Myocyte (in vitro differentiated cells): ENCODE measurements around the gene PPP1R9A. TPM values are rescaled to one million over a fixed set of nuclear protein-coding genes. Genes with fewer than 3 reads are reported as not detected.
A peak's percentile ranks its signal among the peaks of the same experiment; 100 is the strongest.

ENCODE experiments used
- DNase-seq: peaks from one replicate; pipeline ENCODE4 v3.0.0-alpha.2; 2012; ENCODE audit warnings: low read depth
- total RNA-seq: library from RNA; depleted of rRNA; stranded (reverse); fragments of >200 nt; gene quantifications from 2 replicates; pipeline ENCODE4 v1.2.3, GENCODE V29; 2014

Gene PPP1R9A
- total RNA-seq, 1 donor from 2014 or later = 10.1 TPM

DNA sequence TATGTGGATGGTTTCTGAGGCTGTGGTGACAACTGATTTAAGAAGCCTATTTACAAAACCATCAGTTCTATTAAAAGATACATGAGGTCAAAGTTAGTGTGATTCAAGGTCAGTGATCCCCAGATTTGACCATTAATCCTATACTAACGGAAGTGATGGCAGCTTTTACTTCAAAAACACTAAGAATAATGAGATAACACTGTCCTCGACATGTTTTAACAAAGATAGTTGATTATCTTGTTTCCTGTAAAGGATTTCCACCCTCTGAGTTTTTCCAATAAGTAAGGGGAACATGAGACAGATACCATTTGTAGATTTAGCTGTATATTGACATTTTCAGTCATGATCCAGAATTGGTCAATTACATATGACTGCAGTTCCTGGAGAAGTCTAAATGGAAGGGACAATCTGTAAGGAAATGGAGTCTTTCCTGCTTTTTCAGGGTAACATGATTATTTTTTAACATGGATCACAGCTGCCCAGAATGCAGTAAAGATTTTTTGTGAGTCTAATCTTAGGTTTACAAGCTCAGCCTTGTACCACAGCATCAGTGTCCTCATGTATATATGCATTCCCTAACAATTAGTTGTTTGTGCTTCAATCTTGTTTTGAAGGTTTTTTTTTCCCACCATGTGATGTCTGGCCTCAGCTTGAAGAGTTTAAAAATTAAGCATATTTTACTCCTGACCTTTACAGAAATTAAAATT, 188.0 kb downstream of the PPP1R9A start:
- peak; percentile 6 for DNase-seq

GRCh38 chr7:95095966-95096540, 188.7 kb downstream of the PPP1R9A start:
- no peak for DNase-seq

DNA sequence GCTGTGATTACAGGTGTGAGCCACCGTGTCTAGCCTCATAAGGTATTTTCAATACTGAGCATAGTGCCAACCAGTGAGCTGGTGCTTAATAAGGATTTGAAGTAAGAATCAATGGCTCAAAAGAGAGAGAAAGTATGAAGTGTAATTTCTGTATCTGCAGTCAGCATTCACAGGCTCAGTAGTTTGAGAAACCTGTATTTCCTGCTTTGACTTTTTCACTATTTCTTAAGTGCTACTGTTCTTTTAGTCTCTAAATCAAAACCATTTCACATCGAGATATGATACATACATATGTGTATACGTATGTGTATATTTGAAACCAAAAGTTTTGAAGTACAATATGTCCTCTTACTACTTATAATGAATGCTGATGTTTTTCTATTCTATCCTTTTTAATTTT, 189.9 kb downstream of the PPP1R9A start:
- DNase-seq = no peak

- no peak for DNase-seq
Measured at GRCh38 chr7:95097851-95098250, 190.5 kb downstream of the PPP1R9A start.

- peak; percentile 22 for DNase-seq
Measured at GRCh38 chr7:95099106-95099505, 191.7 kb downstream of the PPP1R9A start.

DNA sequence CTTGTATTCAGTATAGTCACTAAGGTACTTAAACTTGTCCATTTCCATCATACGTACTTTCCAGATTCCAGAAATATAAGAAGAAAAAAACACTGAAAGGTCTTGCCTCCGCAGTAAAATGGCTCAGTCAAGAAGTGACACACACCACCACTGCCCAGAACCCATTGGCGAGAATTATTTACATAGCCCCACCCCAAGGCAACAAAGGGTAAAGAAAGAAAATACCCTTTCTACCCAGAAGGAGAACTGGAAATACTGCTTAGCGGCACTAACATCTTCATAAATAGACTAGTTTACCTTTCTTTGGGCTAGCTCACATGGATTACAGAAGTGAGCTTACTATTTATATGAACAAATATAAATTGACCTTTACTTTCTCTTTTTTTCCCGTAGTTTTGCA, 194.0 kb downstream of the PPP1R9A start:
- no peak for DNase-seq

DNA sequence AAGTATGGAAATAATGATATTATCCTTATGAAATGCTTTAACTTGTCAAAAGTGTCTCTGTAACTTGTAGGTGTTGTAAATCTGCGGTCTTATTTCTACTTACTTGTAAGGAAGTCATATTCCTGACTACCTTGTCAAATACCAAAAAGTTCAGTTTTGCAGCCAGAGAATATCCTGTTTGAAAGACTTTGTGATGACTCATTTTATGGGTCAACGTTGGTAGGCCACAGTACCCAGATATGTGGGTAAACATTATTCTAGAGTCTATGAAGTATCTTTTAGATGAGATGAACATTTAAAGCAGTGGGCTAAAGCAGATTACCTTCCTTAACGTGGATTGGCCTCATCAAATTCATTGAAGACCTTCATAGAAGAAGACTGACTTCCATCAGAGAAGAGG, 195.3 kb downstream of the PPP1R9A start:
- DNase-seq = peak; percentile 30

DNA sequence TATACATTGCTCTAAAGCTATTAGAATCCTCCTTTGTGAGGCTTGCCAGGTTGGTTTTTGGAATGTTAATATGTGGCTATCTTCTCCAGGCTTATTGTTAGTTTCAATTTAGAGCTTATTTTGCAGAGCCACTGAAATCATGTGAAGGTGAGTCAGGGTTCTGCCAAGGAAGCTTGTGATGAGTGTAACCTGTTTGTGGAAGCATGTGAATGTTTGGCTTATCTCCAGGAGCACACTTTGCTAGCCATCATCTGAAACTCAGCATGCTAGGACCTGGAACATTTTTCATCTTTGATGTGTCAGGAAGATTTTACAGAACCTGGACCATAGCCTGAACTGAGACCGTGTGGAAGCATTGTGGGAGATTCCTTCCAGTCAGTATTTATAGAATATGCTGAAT, 197.3 kb downstream of the PPP1R9A start:
- no peak for DNase-seq

DNA sequence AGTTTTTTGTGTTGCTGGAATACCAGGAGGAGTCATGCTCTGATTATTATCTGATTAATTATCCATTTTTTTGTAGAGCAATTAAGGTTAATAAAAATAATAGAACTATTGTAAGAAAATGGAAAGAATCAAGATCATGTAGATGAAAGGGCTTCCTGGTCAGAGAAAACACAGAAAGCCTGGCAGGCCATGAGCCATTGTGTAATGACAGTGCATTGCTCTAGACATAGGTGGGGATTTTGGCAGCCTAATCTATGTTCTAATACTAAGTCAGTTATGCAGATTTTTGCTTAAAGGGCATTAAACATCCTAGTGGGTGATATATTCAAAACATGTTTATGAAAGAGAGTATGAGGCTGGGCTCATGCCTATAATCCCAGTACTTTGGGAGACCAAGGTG, 198.2 kb downstream of the PPP1R9A start:
- DNase-seq = no peak

- no peak for DNase-seq
Measured at GRCh38 chr7:95106401-95106800, 199.0 kb downstream of the PPP1R9A start.

DNA sequence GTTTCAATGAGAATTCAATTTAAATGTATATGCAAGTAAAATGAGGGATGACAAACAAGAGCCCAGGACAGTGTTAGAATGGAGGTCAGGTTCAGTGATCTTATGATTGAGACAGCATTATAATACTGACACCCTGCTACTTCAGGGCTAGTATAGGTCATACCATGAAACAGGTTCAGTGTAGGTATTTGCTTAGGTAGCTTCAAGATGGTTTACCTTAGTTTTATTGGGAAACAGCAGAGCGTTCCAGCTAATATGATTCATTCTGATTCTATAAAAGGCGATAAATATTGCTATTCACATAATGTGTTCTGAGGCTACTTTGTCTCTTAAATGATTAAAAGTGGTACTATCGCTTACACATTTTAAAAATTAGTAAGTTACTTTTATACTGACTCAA, 203.3 kb downstream of the PPP1R9A start:
- DNase-seq = no peak

- DNase-seq = no peak
Measured at GRCh38 chr7:95113590-95113989, 206.2 kb downstream of the PPP1R9A start.

- no peak for DNase-seq
Measured at GRCh38 chr7:95126053-95126709, 218.8 kb downstream of the PPP1R9A start.

DNA sequence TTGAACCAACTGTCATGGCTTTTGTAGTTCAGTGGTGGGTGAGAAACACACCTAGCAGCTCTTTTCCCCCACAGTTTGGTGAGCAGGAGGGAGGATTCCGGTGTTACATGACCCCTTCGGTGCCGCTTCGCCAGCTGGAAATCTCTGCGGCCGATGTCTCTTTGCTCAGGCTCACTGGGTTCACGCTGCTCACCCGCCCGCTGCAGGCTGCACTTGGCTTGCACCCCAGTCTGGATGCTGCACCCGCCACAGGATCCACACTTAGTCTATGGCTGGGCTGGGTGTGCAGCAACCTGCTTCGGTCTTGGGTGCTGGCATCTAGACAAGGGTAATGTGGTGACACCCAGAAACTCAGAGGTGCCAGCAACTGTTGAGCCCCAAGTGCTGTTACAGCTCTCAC, 225.1 kb downstream of the PPP1R9A start:
- no peak for DNase-seq

DNA sequence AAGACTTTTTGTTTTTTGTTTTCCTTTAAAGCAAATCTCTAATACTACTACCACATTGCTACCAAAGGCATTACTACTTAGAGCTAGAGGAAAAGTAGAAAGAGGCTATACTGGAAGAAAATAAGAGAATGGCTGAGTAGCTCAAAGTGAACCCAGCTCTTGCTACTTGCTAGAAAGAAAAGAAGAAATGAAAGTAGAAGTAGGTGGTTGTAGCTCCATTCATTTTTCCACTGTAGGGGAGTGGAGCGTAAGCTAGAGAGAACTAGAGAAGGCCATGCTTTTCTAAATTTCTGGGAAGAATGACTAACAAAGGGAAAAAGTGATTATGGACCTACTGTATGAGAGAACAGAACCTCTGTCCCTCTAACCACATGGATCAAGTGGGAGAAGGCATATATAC, 232.5 kb downstream of the PPP1R9A start:
- no peak for DNase-seq

DNA sequence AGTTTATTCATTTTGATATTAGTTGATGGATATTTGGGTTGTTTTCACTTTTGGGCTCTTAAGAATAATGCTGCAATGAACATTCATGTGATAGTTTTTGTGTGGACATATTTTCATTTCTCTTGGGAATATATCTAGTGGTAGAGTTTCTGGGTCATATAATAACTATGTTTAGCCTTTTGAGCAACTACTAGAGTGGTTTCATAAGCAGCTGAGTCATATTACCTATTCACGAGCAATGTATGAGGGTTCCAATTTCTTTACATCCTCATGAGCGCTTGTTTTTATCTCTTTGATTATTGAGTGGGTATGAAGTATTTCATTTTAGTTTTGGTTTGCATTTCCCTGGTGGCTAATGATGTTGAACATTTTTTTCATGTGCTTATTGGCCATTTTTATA, 234.4 kb downstream of the PPP1R9A start:
- DNase-seq = peak; percentile 13

DNA sequence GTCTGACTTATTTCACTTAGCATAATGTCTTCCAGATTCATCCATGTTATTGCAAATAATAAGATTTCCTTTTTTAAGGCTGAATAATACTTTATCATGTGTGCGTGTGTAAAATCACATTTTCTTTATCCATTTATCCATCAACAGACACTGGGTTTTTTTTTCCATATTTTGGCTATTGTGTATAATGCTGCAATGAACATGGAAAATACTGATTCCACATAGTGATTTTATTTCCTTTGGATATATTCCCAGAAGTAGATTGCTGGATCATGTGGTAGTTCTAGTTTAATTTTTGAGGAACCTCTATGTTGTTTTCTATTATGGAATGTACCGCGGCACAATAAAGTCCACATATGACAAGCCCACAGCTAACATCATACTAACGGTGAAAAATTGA, 236.9 kb downstream of the PPP1R9A start:
- DNase-seq = no peak

GRCh38 chr7:95155965-95156364, 248.6 kb downstream of the PPP1R9A start:
- no peak for DNase-seq

GRCh38 chr7:95157381-95157780, 250.0 kb downstream of the PPP1R9A start:
- DNase-seq = no peak

GRCh38 chr7:95169678-95170077, 262.3 kb downstream of the PPP1R9A start:
- DNase-seq = peak; percentile 64

- no peak for DNase-seq
Measured at GRCh38 chr7:95172420-95172819, 265.0 kb downstream of the PPP1R9A start.

- DNase-seq = peak; percentile 59
Measured at GRCh38 chr7:95190515-95190914, 283.1 kb downstream of the PPP1R9A start.

GRCh38 chr7:95191795-95192194, 284.4 kb downstream of the PPP1R9A start:
- no peak for DNase-seq
